WTC11 (cell line): ENCODE measurements around the gene CD34.

ENCODE experiments used
- ATF1 ChIP-seq: sonication (generic); formaldehyde crosslinking; IDR thresholded peaks from 2 replicates; pipeline ENCODE4 v1.8.1; 2023; ENCODE audit warnings: mild to moderate bottlenecking, moderate library complexity, missing genetic modification reagents
- ELF4 ChIP-seq: sonication (generic); formaldehyde crosslinking; IDR thresholded peaks from 2 replicates; pipeline ENCODE4 v1.8.1; 2022; ENCODE audit warnings: low read depth, mild to moderate bottlenecking, moderate library complexity, missing genetic modification reagents
- ETV6 ChIP-seq: sonication (generic); formaldehyde crosslinking; IDR thresholded peaks from 2 replicates; pipeline ENCODE4 v1.8.1; 2022; ENCODE audit warnings: mild to moderate bottlenecking, missing genetic modification reagents
- FOXJ3 ChIP-seq: sonication (generic); formaldehyde crosslinking; IDR thresholded peaks from 2 replicates; pipeline ENCODE4 v1.9.0; 2021; ENCODE audit warnings: missing genetic modification reagents, mild to moderate bottlenecking, borderline replicate concordance
- MYBL2 ChIP-seq: sonication (generic); formaldehyde crosslinking; IDR thresholded peaks from 2 replicates; pipeline ENCODE4 v1.8.1; 2023; ENCODE audit warnings: mild to moderate bottlenecking, moderate library complexity, missing genetic modification reagents
- TCF7 ChIP-seq: sonication (generic); formaldehyde crosslinking; IDR thresholded peaks from 2 replicates; pipeline ENCODE4 v1.8.0; 2022; ENCODE audit warnings: mild to moderate bottlenecking, low read depth, missing genetic modification reagents, moderate library complexity
- ZNF138 ChIP-seq: sonication (generic); formaldehyde crosslinking; conservative IDR thresholded peaks from 2 replicates; pipeline ENCODE4 v1.8.1; 2022; ENCODE audit warnings: mild to moderate bottlenecking, moderate library complexity, missing genetic modification reagents
- ZNF263 ChIP-seq: sonication (generic); formaldehyde crosslinking; IDR thresholded peaks from 2 replicates; pipeline ENCODE4 v1.8.1; 2022; ENCODE audit warnings: low read depth, mild to moderate bottlenecking, moderate library complexity, missing genetic modification reagents
- TF ChIP-seq, protein P1 (sequence below): fragments of 200-600 bp; IDR thresholded peaks from 2 replicates; pipeline ENCODE4 v1.8.0; 2022; ENCODE audit warnings: antibody characterized with exemption
- TF ChIP-seq, protein P2 (sequence below): sonication (generic); formaldehyde crosslinking; IDR thresholded peaks from 2 replicates; pipeline ENCODE4 v1.8.0; 2022; ENCODE audit warnings: mild to moderate bottlenecking, missing genetic modification reagents
- TF ChIP-seq, protein P3 (sequence below): sonication (generic); formaldehyde crosslinking; IDR thresholded peaks from 2 replicates; pipeline ENCODE4 v1.8.0; 2022; ENCODE audit warnings: mild to moderate bottlenecking, missing genetic modification reagents

DNA sequence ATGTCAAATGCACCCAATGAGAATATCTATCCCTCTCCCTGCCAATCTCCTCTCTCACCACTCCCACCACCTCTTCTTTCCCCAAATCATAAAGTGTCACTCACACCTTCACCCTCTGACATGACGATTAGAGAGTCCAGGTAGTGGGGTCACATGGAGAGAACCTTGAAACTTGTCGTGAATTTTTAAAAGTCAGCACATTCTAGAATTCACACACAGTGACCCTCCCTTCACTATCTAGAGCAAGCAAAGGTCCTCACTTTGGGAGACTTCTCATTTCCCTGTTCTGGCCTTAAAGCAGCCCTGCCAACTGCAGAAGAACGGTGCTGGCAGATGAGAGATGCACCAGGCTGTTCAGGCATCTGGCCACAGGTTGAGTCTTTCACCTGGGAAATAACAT, 61.9 kb downstream of the CD34 start:
- TF ChIP-seq, protein P1, sequence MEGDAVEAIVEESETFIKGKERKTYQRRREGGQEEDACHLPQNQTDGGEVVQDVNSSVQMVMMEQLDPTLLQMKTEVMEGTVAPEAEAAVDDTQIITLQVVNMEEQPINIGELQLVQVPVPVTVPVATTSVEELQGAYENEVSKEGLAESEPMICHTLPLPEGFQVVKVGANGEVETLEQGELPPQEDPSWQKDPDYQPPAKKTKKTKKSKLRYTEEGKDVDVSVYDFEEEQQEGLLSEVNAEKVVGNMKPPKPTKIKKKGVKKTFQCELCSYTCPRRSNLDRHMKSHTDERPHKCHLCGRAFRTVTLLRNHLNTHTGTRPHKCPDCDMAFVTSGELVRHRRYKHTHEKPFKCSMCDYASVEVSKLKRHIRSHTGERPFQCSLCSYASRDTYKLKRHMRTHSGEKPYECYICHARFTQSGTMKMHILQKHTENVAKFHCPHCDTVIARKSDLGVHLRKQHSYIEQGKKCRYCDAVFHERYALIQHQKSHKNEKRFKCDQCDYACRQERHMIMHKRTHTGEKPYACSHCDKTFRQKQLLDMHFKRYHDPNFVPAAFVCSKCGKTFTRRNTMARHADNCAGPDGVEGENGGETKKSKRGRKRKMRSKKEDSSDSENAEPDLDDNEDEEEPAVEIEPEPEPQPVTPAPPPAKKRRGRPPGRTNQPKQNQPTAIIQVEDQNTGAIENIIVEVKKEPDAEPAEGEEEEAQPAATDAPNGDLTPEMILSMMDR, result no peak
- TF ChIP-seq ZNF138, result no peak
- no peak for TF ChIP-seq ZNF263
- no peak for TF ChIP-seq ELF4 (CRISPR knock-in tag)
- no peak for TF ChIP-seq ATF1 (CRISPR knock-in tag)
- TF ChIP-seq, protein P2, sequence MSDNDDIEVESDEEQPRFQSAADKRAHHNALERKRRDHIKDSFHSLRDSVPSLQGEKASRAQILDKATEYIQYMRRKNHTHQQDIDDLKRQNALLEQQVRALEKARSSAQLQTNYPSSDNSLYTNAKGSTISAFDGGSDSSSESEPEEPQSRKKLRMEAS (CRISPR knock-in tag), result no peak
- TF ChIP-seq TCF7, result no peak
- TF ChIP-seq ETV6 (CRISPR knock-in tag), result no peak
- no peak for TF ChIP-seq FOXJ3 (CRISPR knock-in tag)
- TF ChIP-seq, protein P3, sequence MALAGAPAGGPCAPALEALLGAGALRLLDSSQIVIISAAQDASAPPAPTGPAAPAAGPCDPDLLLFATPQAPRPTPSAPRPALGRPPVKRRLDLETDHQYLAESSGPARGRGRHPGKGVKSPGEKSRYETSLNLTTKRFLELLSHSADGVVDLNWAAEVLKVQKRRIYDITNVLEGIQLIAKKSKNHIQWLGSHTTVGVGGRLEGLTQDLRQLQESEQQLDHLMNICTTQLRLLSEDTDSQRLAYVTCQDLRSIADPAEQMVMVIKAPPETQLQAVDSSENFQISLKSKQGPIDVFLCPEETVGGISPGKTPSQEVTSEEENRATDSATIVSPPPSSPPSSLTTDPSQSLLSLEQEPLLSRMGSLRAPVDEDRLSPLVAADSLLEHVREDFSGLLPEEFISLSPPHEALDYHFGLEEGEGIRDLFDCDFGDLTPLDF (CRISPR knock-in tag), result no peak
- no peak for TF ChIP-seq MYBL2
